Raji (cell line): Measurements from ENCODE around the gene CHD2.

Experiments
- POLR2A ChIP-seq: IDR thresholded peaks from 2 replicates; pipeline ENCODE4 v1.6.1; 2011; ENCODE audit warnings: low read depth, low read length, control low read depth; ENCODE audit not compliant: insufficient read depth

CHD2 gene

DNA sequence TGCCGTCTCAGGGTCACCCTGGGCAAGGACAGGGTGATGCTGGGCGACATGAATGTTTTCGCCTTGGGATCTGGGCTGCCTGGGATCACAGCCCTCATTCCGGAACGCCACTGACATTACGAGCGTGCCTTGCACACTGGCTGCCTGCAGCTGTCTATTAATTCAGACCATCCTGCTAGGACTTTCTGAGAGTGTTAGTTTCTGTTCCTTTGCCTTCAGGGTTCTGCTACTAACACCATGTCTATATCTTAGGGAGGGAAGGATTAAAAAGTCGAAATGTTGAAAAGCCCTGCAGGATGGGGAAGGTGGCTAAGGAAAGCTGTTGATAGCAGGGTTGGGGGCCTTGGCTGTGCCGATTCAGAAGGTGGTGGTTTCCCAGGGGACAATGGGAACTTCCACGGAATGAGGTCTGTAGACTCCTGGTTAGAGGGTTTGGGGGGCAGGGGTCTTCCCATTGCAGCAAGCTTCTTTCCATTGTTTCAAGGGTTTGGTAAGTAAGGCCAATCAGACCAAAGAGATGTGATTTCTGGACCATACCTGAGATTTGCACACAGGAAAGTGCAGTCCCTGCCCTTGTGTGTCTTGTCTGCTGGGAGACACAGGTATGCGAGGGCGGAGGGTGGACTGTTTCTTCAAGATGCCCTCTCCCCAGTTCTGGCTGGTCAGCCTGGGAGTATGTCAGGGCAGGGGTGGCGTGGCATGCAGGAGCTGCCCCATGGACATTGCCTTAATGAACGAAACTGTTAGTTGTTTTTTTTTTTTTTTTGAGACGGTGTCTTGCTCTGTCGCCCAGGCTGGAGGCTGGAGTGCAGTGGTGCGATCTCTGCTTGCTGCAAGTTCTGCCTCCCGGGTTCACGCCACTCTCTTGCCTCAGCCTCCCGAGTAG is 137.9 kb downstream of the CHD2 start:
- no peak for TF ChIP-seq POLR2A

DNA sequence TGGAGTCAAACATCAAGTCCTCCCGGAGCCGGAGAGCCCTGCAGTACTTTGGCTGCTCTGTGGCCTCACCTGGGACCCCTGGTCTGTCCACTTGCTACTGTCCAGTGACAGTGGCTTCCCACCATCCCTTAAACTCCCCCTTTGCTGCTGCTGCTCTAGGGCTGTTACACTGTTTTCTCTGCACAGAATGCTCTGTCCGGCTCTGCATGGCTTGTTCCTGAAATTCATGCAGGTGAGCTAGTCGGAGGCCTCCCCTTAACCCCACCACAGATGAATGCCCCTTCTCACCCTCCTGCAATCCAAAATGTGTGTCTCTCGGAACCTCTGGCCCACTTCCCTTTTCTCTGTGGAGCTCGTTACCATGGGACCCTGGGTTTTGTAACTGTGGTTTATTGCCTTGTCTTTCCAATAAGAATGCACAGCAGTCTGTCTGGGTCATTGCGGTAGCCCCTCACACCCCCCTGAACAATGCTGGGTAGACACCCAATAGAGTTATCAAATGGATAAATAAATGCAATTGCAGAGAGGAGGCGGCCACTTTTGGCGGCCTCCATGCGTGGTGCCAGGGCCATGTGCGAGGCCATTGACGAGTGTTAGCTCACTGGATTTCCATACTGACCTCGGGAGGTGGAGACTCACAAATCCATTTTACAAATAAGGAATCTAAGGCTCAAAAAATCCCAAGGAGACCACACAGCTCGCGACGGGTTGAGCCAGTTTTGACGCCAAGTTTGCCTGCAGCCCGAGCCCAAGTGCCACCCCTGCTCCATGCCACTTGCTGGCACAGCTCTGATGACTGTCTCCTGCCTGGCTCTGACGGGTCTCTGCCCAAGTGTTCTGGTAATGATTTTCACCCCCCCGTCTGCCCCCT is 140.4 kb downstream of the CHD2 start:
- no peak for TF ChIP-seq POLR2A

DNA sequence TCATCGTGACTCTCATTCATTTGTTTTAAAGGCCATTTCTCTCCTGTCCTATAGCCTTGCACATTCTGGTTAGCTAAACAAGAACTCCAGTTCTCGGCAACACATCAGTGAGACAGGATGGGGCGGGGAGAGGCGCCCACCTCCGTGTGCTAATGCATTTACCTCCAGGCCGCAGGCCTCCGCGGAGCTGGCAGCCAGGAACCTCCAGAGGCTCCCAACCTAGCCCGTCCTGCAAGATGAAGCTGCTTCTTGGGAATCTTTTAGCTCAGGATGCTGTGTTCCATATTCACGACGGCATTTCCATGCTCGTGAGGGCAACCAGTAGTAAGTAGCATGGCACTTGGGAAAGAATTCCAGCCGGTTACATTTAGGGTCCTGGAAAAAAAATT is 141.0 kb downstream of the CHD2 start:
- TF ChIP-seq POLR2A = no peak

DNA sequence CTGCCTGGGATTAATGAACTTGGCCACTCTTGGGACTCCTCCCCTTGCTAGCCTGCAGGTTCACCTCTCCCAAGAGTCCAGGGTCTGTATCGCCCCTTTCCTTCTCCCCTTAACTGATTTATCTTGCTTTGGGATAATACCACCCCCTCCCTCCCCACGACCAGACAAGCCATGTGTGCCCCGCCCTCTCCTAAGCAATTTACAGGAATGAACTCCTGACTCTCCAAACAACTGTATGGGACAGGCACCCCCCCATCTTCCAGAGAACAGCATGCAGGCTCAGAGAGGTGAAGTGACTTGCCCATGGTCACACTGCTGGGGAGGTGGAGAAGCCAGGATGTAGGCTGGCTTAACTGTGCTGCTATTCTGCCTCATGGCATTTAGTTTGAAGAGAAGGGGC is 142.1 kb downstream of the CHD2 start:
- no peak for TF ChIP-seq POLR2A

DNA sequence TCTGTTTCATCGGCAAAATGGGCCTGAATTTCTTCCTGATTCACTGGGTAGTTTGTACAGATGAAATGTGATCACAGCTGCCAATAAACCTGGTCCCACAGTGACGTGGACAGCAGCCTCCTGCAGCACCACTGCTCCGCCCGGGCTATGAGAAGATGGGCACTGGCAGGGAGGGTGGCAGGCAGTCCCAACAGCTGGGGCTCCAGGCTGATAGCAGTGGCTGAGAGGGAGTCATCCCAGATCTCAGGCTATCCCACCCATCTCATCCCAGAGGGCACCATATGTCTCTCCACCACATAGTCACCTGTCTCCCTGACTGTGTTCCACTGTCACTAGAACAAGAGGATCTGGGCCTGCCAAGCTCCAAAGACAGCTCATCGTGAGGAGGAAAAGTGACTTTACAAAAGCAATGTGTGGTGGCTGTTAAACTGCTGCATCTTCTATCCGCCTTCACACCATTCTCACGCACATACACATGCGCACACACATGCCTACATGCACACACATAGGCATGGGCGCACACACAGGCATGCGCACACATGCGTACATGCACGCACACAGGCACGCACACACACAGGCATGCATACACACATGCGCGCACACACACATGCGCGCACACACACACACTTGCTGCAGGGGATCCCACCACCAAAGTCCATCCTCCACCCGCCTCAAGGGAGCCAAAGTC is 142.7 kb downstream of the CHD2 start:
- no peak for TF ChIP-seq POLR2A

DNA sequence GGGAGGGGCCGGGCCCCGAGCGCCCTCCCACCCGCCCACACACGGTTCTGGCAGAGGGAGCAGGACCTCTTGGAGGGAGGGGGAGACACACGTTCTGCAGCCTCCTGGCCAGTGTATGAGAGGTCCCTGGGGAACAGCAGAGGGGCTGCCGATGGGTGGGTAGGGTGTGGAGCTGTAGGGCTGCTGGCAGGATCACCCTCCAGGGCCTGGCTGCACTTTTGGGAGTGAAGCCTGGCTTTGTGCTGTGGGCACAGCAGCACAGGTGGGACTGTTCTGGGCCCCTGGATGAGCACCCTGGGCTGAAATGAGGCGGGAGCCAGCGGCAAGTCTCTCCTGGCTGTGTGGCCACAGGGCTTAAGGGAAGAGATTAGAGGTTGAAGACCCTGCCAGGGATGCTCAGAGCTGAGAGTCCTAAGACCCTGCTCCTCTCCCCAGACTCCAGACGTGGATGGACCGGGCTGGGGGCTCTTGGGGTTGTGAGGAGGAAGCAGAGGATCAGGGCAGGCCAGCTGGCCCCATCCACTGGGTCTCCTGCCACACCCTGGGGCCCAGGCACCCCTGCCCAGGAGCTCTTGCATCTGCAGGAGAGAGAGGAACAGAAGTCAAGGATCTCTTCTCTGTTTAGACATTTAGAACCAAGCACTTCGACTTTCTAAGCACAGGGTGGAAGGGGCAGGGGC is 143.6 kb downstream of the CHD2 start:
- no peak for TF ChIP-seq POLR2A

DNA sequence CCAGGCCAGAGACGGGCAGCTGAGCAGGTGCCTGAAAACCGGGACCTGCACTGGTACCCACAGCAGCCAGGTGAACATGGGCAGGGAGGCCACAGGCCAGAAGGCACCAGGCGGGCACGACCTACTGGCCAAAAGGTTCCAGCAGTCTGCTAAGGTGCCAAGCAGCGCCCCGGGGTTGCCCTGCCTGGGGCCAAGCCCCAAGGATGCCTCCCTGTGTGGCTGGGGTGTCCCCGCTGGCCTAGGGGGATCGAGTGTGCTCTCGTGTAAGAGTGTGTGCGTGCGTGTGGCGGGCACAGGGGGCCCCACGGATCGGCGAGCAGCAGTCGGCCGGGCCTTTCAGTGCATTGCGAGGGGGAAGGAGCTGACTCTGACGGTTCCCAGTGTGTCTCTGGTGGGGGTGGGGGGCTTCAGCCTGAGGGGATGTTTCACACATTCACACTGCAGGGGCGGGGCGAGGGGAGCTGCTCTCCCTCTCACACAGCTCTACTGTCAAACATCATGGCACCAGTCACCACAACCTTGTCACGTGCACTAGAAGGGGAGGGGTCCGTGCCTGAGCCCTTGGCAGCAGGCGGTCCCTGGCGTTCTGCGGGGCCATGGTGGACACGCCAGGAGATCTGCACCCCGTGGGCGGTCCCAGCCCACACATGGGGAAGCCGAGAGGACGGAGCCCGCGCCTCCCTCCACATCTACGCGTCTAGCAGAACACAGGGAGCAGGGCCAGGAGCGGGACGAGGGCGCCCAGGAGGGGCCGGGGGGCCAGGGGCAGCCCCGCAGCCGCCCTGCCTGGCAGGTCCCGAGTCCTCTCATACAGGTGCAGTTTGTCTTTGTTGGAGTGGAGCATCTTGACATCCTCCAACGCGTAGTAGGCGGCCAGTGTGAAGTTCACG is 144.4 kb downstream of the CHD2 start:
- no peak for TF ChIP-seq POLR2A

DNA sequence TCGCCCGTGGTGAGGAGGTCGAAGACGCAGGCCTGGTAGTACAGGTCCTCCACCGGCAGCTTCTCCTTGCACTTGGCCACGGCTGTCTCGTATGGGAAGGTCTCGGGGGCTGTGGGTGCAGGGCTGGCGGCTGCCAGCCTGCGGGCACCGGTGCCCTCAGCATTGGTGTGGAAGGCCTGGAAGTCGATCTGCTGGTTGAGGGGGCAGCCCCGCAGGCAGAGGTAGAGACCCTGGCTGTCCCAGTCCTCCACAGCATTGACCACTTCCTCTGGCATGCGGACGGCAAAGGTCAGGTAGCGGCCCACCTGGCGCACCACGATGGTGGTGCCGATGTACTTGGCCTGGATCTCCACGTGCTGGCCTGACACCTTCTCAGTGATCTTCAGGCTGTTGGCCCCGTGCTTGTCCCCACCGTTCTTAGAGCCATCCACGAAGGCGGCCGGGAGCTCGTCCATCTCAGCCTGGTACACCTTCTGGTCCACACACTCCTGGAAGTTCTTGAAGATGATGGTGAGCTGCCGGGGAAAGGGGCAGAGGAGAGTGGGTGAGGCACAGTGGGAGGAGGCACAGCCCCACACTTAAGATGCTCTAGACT is 145.2 kb downstream of the CHD2 start:
- TF ChIP-seq POLR2A = no peak

GRCh38 chr15:93046120-93046519 is 146.0 kb downstream of the CHD2 start:
- TF ChIP-seq POLR2A = no peak

DNA sequence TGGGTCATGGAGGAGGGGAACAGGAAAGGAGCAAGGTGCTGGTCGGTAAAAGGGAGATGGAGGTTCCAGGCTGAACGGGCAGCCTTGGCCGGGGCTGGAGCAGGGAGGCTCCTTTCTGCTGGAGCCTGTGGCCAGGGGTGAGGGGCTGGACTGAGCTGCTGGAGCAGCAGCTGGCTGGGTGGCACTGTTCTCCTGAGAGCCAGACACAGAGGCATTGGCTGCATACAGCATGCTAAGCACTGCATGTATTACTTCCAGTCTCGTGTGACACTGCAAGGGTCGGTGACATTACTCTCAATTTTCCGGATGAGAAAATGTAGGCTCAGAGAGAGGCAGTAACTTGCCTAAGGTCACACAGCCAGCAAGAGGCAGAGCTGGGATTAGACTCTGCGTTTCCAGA is 146.6 kb downstream of the CHD2 start:
- TF ChIP-seq POLR2A = no peak

DNA sequence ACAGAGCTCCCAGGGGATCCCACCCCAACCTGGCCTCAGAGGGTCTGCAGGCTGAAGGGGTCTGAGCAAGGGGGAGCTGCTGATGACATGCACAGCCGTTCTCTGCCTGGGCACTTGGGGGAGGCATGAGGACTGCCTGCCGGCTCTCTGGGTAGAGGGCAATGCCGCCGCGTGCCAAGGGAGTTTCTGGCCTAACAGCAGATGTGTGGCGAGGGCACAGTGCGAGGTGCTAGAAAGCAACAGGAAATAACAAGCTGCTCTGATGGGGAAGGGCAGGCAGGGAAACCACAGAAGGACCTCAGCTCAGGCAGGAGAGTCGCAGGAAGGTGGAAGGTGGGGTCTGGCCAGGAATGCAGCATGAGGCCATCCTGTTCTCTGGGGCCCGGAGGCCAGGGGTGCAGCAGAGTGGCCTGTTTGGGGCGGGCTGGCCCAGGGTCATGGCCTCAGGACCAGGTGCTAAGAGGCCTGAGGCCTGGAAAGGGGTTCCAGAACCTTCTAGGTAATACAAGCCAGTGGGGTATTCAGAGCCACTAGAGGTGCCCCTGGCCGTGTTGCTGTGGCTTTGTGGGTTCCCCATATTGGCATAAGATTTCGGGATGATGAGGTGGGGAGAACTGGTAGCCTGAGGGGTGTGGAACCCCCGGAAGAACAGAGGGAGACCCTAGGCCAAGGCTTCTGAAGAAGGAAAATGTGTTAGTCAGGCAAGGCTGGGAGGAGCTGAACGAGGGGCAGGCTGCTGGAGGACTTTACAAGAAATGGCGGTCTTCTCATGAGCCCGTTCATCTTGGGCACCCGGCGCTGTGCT is 147.7 kb downstream of the CHD2 start:
- TF ChIP-seq POLR2A = no peak

- no peak for TF ChIP-seq POLR2A
These were observed 148.2 kb downstream of the CHD2 start for GRCh38 chr15:93048426-93048721.

- TF ChIP-seq POLR2A = no peak
These were observed 148.6 kb downstream of the CHD2 start for GRCh38 chr15:93048759-93049161.
